ENCODE results near the gene APOBEC3C. TPM values are rescaled to one million over a fixed set of nuclear protein-coding genes. Genes with fewer than 3 reads are reported as not detected.
A peak's percentile ranks its signal among the peaks of the same experiment; 100 is the strongest.

The APOBEC3C gene
- 100 to 1,000 TPM; 144 to 168 (median 155) TPM for total RNA-seq
- total RNA-seq (2013) = 23.7 TPM

DNA sequence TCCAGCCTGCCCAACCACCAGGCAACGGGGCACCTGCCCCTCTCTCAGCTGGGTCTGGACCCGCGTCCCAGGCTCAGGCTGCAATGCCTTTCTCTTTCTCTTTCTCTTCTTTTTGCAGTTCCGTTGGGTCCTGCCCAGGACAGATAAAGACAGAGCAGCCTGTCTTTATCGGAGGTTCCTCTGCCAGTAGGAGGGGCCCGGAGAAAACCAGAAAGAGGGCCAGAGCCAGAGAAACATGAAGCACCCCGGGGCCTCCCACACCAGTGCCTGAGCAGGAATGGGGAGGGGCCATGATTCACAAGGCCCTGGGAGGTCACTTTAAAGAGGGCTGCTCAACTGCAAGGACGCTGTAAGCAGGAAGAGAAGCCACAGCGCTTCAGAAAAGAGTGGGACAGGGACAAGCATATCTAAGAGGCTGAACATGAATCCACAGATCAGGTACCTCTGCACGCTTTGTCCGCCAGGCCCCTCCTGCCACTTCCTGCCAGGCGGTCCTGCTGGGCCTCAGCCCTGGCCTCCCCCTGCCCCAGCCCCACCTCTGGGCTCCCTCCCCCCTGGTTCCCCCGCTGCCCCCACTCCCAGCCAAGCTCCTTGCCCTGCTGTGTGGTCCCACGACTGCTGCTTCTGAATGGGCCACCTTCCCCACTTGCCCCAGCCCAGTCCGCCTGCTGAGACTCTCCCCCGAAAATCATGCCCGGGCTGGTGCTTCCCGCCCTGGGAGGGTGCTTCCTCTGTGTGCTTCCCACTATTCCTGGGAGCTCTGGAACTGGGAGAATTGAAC lies at the start of gene APOBEC3C:
TSS of gene APOBEC3C (plus strand) at position 316 of the 781 bp plus-strand sequence. CDS start at position 422, 106 bp downstream.
- TF ChIP-seq, protein P1, sequence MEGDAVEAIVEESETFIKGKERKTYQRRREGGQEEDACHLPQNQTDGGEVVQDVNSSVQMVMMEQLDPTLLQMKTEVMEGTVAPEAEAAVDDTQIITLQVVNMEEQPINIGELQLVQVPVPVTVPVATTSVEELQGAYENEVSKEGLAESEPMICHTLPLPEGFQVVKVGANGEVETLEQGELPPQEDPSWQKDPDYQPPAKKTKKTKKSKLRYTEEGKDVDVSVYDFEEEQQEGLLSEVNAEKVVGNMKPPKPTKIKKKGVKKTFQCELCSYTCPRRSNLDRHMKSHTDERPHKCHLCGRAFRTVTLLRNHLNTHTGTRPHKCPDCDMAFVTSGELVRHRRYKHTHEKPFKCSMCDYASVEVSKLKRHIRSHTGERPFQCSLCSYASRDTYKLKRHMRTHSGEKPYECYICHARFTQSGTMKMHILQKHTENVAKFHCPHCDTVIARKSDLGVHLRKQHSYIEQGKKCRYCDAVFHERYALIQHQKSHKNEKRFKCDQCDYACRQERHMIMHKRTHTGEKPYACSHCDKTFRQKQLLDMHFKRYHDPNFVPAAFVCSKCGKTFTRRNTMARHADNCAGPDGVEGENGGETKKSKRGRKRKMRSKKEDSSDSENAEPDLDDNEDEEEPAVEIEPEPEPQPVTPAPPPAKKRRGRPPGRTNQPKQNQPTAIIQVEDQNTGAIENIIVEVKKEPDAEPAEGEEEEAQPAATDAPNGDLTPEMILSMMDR (IDR thresholded peaks at IDR 0.05) = no peak
- under 1% methylated on average over 18 of the region's 18 CpGs for WGBS (ENCODE audit: insufficient coverage)
- Mint-ChIP-seq H3K4me1 (peaks cover 18 to 48% of the 10 kb centered on the region in 2 donors), H3K4me3 (peak within 1 kb of the TSS; percentile 97), H3K27me3 (ENCODE audit: low read depth in 2 of 2) (no peaks in the 10 kb centered on the region), H3K27ac (peak within 1 kb of the TSS; percentile 93 to 96), H3K36me3 (no peaks in the 10 kb centered on the region), H3K9me3 (no peaks in the 10 kb centered on the region)
- peaks cover 40% of the 10 kb centered on the region for H3K4me1 ChIP-seq (ENCODE audit: control insufficient read depth, insufficient read depth, low read length)
- peak within 1 kb of the TSS; percentile 61 for H3K4me3 ChIP-seq (ENCODE audit: low read length)
- H3K27ac ChIP-seq (ENCODE audit: low read length) = peak within 1 kb of the TSS; percentile 93
- intact Hi-C loops (cut with micrococcal nuclease) = loop anchor here (2.0 kb wide), 2 partner anchors 77 to 109 kb away; no protein-coding TSS in a partner anchor
- no peaks in the 10 kb centered on the region for H3K9me3 ChIP-seq (ENCODE audit: control insufficient read depth, insufficient read depth, low read length)
- DNase-seq (peak; percentile 66 to 84), ATAC-seq (peak; percentile 91 to 93 (median 92))
- peaks cover 16% of the 10 kb centered on the region for H3K36me3 ChIP-seq (ENCODE audit: control insufficient read depth, insufficient read depth, low read length)
- H3K27me3 ChIP-seq (ENCODE audit: control insufficient read depth, insufficient read depth, low read length) = no peaks in the 10 kb centered on the region

DNA sequence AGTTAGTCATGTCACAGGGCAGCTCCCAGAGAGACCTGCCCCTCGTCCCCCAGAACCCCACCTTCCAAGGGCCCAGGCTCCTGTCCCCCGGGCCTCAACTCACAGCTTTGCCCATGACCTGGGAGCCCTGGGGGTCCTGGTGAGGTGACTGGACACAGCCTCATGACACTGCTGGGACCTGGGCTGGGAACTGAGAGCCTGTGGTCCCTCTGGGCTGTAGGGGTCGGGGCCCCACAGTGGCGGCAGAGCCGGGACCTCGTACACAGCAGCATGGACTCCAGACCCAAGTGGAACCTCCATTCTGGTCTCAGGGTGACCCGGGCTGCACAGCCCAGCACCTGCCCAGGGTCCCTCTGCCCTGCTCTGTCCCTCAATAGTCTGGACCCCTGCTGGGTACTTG lies 49.8 kb upstream of the APOBEC3C start:
- no peaks in the 10 kb centered on the region for H3K27me3 Mint-ChIP-seq (ENCODE audit: low read depth in 2 of 2)
- intact Hi-C loops (cut with micrococcal nuclease) = no loop called here
- no peak overlapping the region for H3K27ac ChIP-seq (ENCODE audit: low read length)
- no peak for DNase-seq
- H3K4me3 Mint-ChIP-seq = no peak overlapping the region
- peaks cover 32% of the 10 kb centered on the region for H3K4me1 ChIP-seq (ENCODE audit: control insufficient read depth, insufficient read depth, low read length)
- ATAC-seq = no peak
- H3K4me1 Mint-ChIP-seq = peaks cover 0 to 6% of the 10 kb centered on the region in 2 donors
- 91% methylated on average over 7 of the region's 7 CpGs for WGBS (ENCODE audit: insufficient coverage)
- no peaks in the 10 kb centered on the region for H3K9me3 ChIP-seq (ENCODE audit: control insufficient read depth, insufficient read depth, low read length)
- no peaks in the 10 kb centered on the region for H3K9me3 Mint-ChIP-seq
- TF ChIP-seq, protein P1 (IDR thresholded peaks at IDR 0.05) = no peak
- H3K27ac Mint-ChIP-seq = no peak overlapping the region
- H3K27me3 ChIP-seq (ENCODE audit: control insufficient read depth, insufficient read depth, low read length) = no peaks in the 10 kb centered on the region
- H3K36me3 Mint-ChIP-seq = no peaks in the 10 kb centered on the region
- H3K36me3 ChIP-seq (ENCODE audit: control insufficient read depth, insufficient read depth, low read length) = no peaks in the 10 kb centered on the region
- no peak overlapping the region for H3K4me3 ChIP-seq (ENCODE audit: low read length)

DNA sequence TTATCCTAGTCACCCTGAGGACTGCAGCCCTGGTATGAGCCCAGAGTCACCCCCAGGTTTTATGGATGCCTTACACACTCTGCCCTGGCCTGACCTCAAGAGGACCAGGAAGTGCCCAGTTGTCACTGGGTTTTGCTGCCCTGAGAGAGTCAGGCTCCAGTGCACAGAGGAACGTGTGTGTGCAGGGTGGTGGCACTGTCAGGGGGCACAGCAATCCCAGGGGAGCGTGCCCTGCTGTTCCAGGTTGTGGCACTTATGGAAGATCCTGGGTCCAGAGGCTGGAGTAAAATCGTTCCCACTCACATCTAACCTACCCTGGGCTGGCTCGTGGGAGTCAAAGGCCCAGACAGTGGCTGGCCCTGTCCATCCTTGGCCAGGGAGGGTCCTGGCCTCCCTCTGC lies 49.1 kb upstream of the APOBEC3C start:
- no peak for DNase-seq
- peaks cover 0 to 6% of the 10 kb centered on the region in 2 donors for H3K4me1 Mint-ChIP-seq

More for the DNA sequence above, 49.1 kb upstream of the APOBEC3C start:
- H3K9me3 Mint-ChIP-seq = no peaks in the 10 kb centered on the region
- no peaks in the 10 kb centered on the region for H3K27me3 Mint-ChIP-seq (ENCODE audit: low read depth in 2 of 2)
- TF ChIP-seq, protein P1 (IDR thresholded peaks at IDR 0.05) = no peak
- intact Hi-C loops (cut with micrococcal nuclease) = no loop called here
- no peaks in the 10 kb centered on the region for H3K36me3 Mint-ChIP-seq
- no peaks in the 10 kb centered on the region for H3K27me3 ChIP-seq (ENCODE audit: control insufficient read depth, insufficient read depth, low read length)
- no peaks in the 10 kb centered on the region for H3K9me3 ChIP-seq (ENCODE audit: control insufficient read depth, insufficient read depth, low read length)
- ATAC-seq = no peak
- H3K4me1 ChIP-seq (ENCODE audit: control insufficient read depth, insufficient read depth, low read length) = peaks cover 26% of the 10 kb centered on the region
- H3K27ac ChIP-seq (ENCODE audit: low read length) = no peak overlapping the region
- no peak overlapping the region for H3K4me3 Mint-ChIP-seq
- H3K27ac Mint-ChIP-seq = no peak overlapping the region
- WGBS (ENCODE audit: insufficient coverage) = 72% methylated on average over 4 of the region's 4 CpGs
- H3K4me3 ChIP-seq (ENCODE audit: low read length) = no peak overlapping the region
- H3K36me3 ChIP-seq (ENCODE audit: control insufficient read depth, insufficient read depth, low read length) = no peaks in the 10 kb centered on the region

Data from natural killer cell (primary cell).